Endothelial cell of umbilical vein (primary cell): ENCODE measurements around the gene C17orf78. TPM values are rescaled to one million over a fixed set of nuclear protein-coding genes. Genes with fewer than 3 reads are reported as not detected.
A peak's percentile ranks its signal among the peaks of the same experiment; 100 is the strongest.
"Not testable (repeated sequence)": the region's sequence is repeated elsewhere in the genome, so short reads cannot be mapped to it uniquely, and the experiment has no call there.

Source experiments
- BruUV-seq: library from RNA; stranded (reverse); fragments of 400-500 nt; replicated peaks from 2 replicates; lab custom pipeline; 2021; lab: Mats Ljungman, UMichigan
- CTCF ChIA-PET: fragments of 300-600, 350-600 bp; sonication (Branson Sonifier 250); formaldehyde crosslinking; loops from one replicate; lab custom pipeline; 2021; ENCODE audit warnings: antibody characterized with exemption, inconsistent platforms; lab: Charles Lee
- POLR2A ChIA-PET: fragments of 300-600, 350-600 bp; sonication (Branson Sonifier 250); formaldehyde crosslinking; loops from one replicate; lab custom pipeline; 2021; ENCODE audit warnings: antibody characterized with exemption, inconsistent platforms; lab: Charles Lee
- DNase-seq: peaks from one replicate; pipeline ENCODE4 v3.0.0-alpha.2; 2011; ENCODE audit warnings: low read depth, low spot score
- FAIRE-seq: peaks from 2 replicates; lab custom pipeline; 2011; peaks lifted over from hg19 to GRCh38; lab: Jason Lieb, UNC
- H2AFZ ChIP-seq: 2 replicates; pipeline ENCODE4 v1.6.0; 2012; ENCODE audit warnings: low read depth, low read length, control low read depth, inconsistent platforms
- H3K27ac ChIP-seq: 2 replicates; pipeline ENCODE4 v1.5.1; 2011; ENCODE audit warnings: low read depth, mild to moderate bottlenecking, control low read depth, low read length, moderate library complexity; ENCODE audit not compliant: insufficient read depth
- H3K27me3 ChIP-seq, 2 experiments: 2 replicates each; pipeline versions ENCODE4 v1.6.0 to v1.6.1; 2011; ENCODE audit warnings: low read length in 2 of 2, mixed read lengths in 1 of 2; ENCODE audit not compliant: control insufficient read depth in 2 of 2, insufficient read depth in 2 of 2
- H3K36me3 ChIP-seq, 2 experiments: 2 replicates in 1 of 2; 3 replicates in 1 of 2; pipeline ENCODE4 v1.5.1; 2011; ENCODE audit warnings: low read length in 2 of 2, mild to moderate bottlenecking in 1 of 2, moderate library complexity in 1 of 2; ENCODE audit not compliant: control insufficient read depth in 2 of 2, insufficient read depth in 2 of 2; ENCODE audit errors: extremely low read depth in 1 of 2
- H3K4me1 ChIP-seq: 3 replicates; pipeline ENCODE4 v1.5.1; 2011; ENCODE audit warnings: mild to moderate bottlenecking, low read length; ENCODE audit not compliant: control insufficient read depth, insufficient read depth; ENCODE audit errors: extremely low read depth
- H3K4me2 ChIP-seq: 2 replicates; pipeline ENCODE4 v1.6.1; 2011; ENCODE audit warnings: low read length, control low read depth, mixed read lengths; ENCODE audit not compliant: insufficient read depth
- H3K4me3 ChIP-seq, 3 experiments: fragments of 200-600 bp in 1 of 3; sonication (generic), shearing (Covaris generic) in 1 of 3; replicated peaks in 1 of 3; 2 replicates each; pipeline ENCODE4 v1.5.1; 2011 to 2016; ENCODE audit warnings: control low read depth in 3 of 3, low read length in 3 of 3, mild to moderate bottlenecking in 2 of 3, inconsistent platforms in 1 of 3, low read depth in 1 of 3, moderate library complexity in 1 of 3; ENCODE audit not compliant: insufficient read depth in 1 of 3
- H3K79me2 ChIP-seq: 2 replicates; pipeline ENCODE4 v1.6.0; 2012; ENCODE audit warnings: low read length, inconsistent platforms; ENCODE audit not compliant: control insufficient read depth, insufficient read depth
- H3K9ac ChIP-seq: replicated peaks from 2 replicates; pipeline ENCODE3; 2011; ENCODE audit warnings: low read length, control low read depth; ENCODE audit not compliant: insufficient read depth; ENCODE audit errors: extremely low read depth
- H3K9me1 ChIP-seq: replicated peaks from 3 replicates; pipeline ENCODE4 v1.6.0; 2011; ENCODE audit warnings: mild to moderate bottlenecking, low read length; ENCODE audit not compliant: control insufficient read depth, insufficient read depth; ENCODE audit errors: extremely low read depth
- H3K9me3 ChIP-seq: replicated peaks from 2 replicates; pipeline ENCODE4 v1.5.1; 2012; ENCODE audit warnings: low read length, inconsistent platforms; ENCODE audit not compliant: control insufficient read depth, insufficient read depth
- H4K20me1 ChIP-seq: replicated peaks from 2 replicates; pipeline ENCODE3; 2011; ENCODE audit warnings: mild to moderate bottlenecking, low read length; ENCODE audit not compliant: control insufficient read depth, insufficient read depth; ENCODE audit errors: extremely low read depth
- POLR2A ChIP-seq: IDR thresholded peaks from 2 replicates; pipeline ENCODE4 v1.6.1; 2012; ENCODE audit warnings: low read depth, mild to moderate bottlenecking, control low read depth, low read length
- dilution Hi-C: fragments of 300-500 bp; cut with MboI; formaldehyde crosslinking; loops from one replicate; pipeline ENCODE4 v1.15.0; 2019; ENCODE audit warnings: low sequenced_read_pairs; ENCODE audit not compliant: extremely low pct_ligation_motif_present
- intact Hi-C: fragments of 100-400 bp; cut with micrococcal nuclease; formaldehyde crosslinking; loops from one replicate; pipeline ENCODE4 v1.10.0; 2022
- polyA plus RNA-seq, 4 experiments: library from polyadenylated mRNA; depleted of rRNA in 3 of 4; stranded (reverse) in 3 of 4; unstranded in 1 of 4; fragments of >200 nt; gene quantifications; 2 replicates each; pipeline versions ENCODE4 v1.2.1 to v1.2.3, GENCODE V29; 2011 to 2012; ENCODE audit warnings: missing spikeins in 1 of 4
- total RNA-seq: library from RNA; stranded (reverse); gene quantifications from 2 replicates; pipeline ENCODE4 v1.2.3, GENCODE V29; 2021

The C17orf78 gene
- total and polyA plus RNA-seq, 2 donors (not counting 3 experiments of a cell fraction or from before 2014, with no cell fraction given): not detected

DNA sequence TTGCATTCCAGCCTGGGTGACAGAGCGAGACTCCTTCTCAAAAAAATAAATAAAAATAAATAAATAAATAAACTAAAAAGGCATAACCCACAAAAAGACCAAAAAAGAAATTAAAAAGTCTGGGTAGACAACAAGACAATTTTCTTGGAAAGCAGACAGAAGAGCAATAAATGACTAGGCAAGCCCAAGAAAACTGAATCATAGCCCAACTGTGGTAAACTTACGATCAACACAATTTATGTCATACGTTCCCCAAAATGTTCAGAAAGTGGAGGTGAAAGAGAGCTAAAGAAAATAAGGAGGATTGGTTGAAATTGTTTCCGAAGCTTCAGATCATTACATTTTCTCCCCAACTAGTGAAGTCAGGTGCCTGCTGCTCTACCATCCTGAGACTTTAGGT, 31.3 kb upstream of the C17orf78 start:
- no peak overlapping the region for H3K4me2 ChIP-seq
- DNase-seq (no peak), FAIRE-seq (no peak)
- H4K20me1 ChIP-seq: peaks cover 4% of the 10 kb centered on the region
- TF ChIP-seq POLR2A: no peak
- H3K4me1 ChIP-seq: no peaks in the 10 kb centered on the region
- dilution Hi-C loops: no loop called here
- H3K9me1 ChIP-seq: no peaks in the 10 kb centered on the region
- ChIA-PET CTCF (interaction anchor here (0.6 kb wide), 1 partner anchor 29 kb away, joined by 4 read pairs; no protein-coding TSS in a partner anchor), POLR2A (no interaction called here)
- H3K9me3 ChIP-seq: no peaks in the 10 kb centered on the region
- H3K9ac ChIP-seq: no peak overlapping the region
- no peak overlapping the region for H3K27ac ChIP-seq
- H3K27me3 ChIP-seq: no peaks in the 10 kb centered on the region
- intact Hi-C loops: no loop called here
- no peak overlapping the region for H3K4me3 ChIP-seq
- peaks cover 0 to 3% of the 10 kb centered on the region in 2 experiments for H3K36me3 ChIP-seq
- peaks cover 79% of the 10 kb centered on the region for H3K79me2 ChIP-seq
- H2AFZ ChIP-seq: no peak overlapping the region
- BruUV-seq: no TSS peak

DNA sequence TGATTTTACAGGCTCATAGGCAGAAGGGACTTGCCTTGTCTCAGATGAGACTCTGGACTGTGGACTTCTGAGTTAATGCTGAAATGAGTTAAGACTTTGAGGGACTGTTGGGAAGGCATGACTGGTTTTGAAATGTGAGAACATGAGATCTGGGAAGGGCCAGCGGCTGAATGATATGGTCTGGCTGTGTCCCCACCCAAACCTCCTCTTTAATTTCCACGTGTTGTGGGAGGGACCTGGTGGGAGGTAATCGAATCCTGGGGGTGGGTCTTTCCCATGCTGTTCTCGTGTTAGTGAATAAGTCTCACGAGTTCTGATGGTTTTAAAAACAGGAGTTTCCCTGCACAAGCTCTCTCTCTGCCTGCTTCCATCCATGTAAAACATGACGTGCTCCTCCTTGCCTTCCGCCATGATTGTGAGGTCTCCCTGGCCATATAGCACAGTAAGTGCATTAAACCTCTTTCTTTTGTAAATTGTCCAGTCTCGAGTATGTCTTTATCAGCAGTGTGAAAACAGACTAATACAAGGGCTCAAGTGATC, 28.9 kb upstream of the C17orf78 start:
- H3K9ac ChIP-seq, BruUV-seq, FAIRE-seq, H3K4me2 ChIP-seq, H3K4me3 ChIP-seq, H2AFZ ChIP-seq, H3K9me3 ChIP-seq, H3K9me1 ChIP-seq, DNase-seq, H3K27me3 ChIP-seq, H3K4me1 ChIP-seq, dilution Hi-C loops, intact Hi-C loops, POLR2A ChIA-PET, H3K36me3 ChIP-seq, H3K27ac ChIP-seq, H4K20me1 ChIP-seq: not testable (repeated sequence)
- CTCF ChIA-PET: interaction anchor here (1.0 to 1.7 kb wide), 3 partner anchors 13 to 301 kb away, joined by 3 to 5 read pairs (median 4); no protein-coding TSS in a partner anchor
- peaks cover 84% of the 10 kb centered on the region for H3K79me2 ChIP-seq

DNA sequence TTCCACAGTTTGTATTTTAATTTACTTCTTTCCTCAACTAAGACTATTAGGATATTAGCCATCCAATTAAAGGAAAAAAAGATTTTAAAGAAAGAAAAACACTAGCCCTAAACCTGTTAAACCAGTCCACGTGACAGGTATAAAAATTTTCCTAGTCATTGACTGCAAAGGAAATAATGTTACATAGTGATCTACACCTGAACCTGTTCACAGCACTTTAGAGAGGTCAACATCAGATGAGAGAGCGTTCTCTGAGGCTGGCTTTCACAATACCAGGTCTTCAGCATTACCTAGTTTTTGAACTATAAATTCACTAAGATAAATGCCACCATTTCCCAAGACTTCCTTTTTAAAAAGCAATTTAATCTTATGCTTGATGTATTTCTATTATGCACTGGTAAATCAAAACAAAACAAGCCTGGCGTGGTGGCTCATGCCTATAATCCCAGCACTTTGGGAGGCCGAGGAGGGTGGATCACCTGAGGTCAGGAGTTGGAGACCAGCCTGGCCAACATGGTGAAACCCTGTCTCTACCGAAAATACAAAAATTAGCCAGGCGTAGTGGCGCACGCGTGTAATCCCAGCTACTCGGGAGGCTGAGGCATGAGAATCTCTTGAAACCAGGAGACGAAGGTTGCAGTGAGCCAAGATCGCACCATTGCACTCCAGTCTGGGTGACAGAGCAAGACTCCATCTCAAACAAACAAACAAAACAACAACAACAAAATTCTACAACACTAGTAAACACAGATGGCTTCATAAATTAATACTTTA, 18.8 kb upstream of the C17orf78 start:
- H3K9me1 ChIP-seq, H3K27me3 ChIP-seq, H3K36me3 ChIP-seq, H3K9me3 ChIP-seq, BruUV-seq, DNase-seq, dilution Hi-C loops, FAIRE-seq, H2AFZ ChIP-seq, H3K27ac ChIP-seq, H4K20me1 ChIP-seq, H3K9ac ChIP-seq, POLR2A ChIA-PET: not testable (repeated sequence)
- CTCF ChIA-PET: interaction anchor here (1.0 kb wide), 1 partner anchor 16 kb away, joined by 3 read pairs; no protein-coding TSS in a partner anchor
- intact Hi-C loops: loop anchor here (5.0 kb wide), 3 partner anchors 50 to 810 kb away; partner anchors contain the start of genes ACACA and TADA2A
- peak overlapping the region; percentile 92 for H3K4me2 ChIP-seq
- peaks cover 21% of the 10 kb centered on the region for H3K4me1 ChIP-seq
- H3K79me2 ChIP-seq: peaks cover 68% of the 10 kb centered on the region
- peak overlapping the region in 1 of 3 experiments; percentile 84 for H3K4me3 ChIP-seq
